HCT116 (cell line): ENCODE measurements around the gene PSMC5. TPM values are rescaled to one million over a fixed set of nuclear protein-coding genes. Genes with fewer than 3 reads are reported as not detected.

Experiments used
- ATAC-seq: fragments of 200-7000 bp; cut with Tn5 transposase; 2 replicates; pipeline ENCODE4 v1.9.1; 2020; ENCODE audit warnings: mild to moderate bottlenecking, moderate library complexity
- BruUV-seq: library from RNA; stranded (reverse); fragments of 400-500 nt; replicated peaks from 2 replicates; lab custom pipeline; 2021; lab: Mats Ljungman, UMichigan
- CTCF ChIA-PET: fragments of 300-600 bp; sonication (Branson Sonifier 250); formaldehyde crosslinking; loops from one replicate; lab custom pipeline; 2021; ENCODE audit warnings: antibody characterized with exemption; lab: Charles Lee
- POLR2A ChIA-PET: fragments of 300-600, 350-600 bp; sonication (Branson Sonifier 250); formaldehyde crosslinking; loops from one replicate; lab custom pipeline; 2021; ENCODE audit warnings: antibody characterized with exemption; lab: Charles Lee
- RAD21 ChIA-PET, 2 experiments: fragments of 300-600 bp; sonication (Branson Sonifier 250); formaldehyde crosslinking; loops; one replicate each; lab custom pipeline; 2023; ENCODE audit warnings: low total read pairs in 2 of 2; ENCODE audit not compliant: uncharacterized antibody in 2 of 2, unreplicated experiment in 2 of 2, low non-redundant PET in 1 of 2; lab: Charles Lee
- DNase-seq: peaks from one replicate; pipeline ENCODE4 v3.0.0-alpha.2; 2010; ENCODE audit warnings: low read depth, low spot score
- H2AFZ ChIP-seq: fragments of 200-600 bp; shearing (Covaris generic), sonication (generic); 2 replicates; pipeline ENCODE4 v1.6.1; 2017; ENCODE audit warnings: low read depth, mixed run types, mixed read lengths, antibody characterized with exemption, low read length; ENCODE audit not compliant: poor library complexity, severe bottlenecking
- H3K27ac ChIP-seq: 2 replicates; pipeline ENCODE4 v1.5.1; 2012; ENCODE audit warnings: low read depth, low read length
- H3K27me3 ChIP-seq: fragments of 200-600 bp; sonication (generic); 2 replicates; pipeline ENCODE4 v1.6.1; 2016; ENCODE audit warnings: mixed run types, low read length, mixed read lengths; ENCODE audit not compliant: insufficient read depth
- H3K36me3 ChIP-seq, 2 experiments: fragments of 200-500 bp in 1 of 2; fragments of 200-600 bp in 1 of 2; sonication (Bioruptor generic) in 1 of 2; sonication (generic) in 1 of 2; 2 replicates each; pipeline versions ENCODE4 v1.5.1 to v1.6.1; 2014 to 2016; ENCODE audit warnings: low read length in 2 of 2, inconsistent platforms in 1 of 2, mixed read lengths in 1 of 2, mixed run types in 1 of 2; ENCODE audit not compliant: insufficient read depth in 2 of 2, control insufficient read depth in 1 of 2
- H3K4me1 ChIP-seq, 2 experiments: fragments of 200-600 bp in 1 of 2; sonication (generic) in 1 of 2; 2 replicates each; pipeline versions ENCODE4 v1.5.1 to v1.6.1; 2012 to 2017; ENCODE audit warnings: low read length in 2 of 2, inconsistent platforms in 1 of 2, mild to moderate bottlenecking in 1 of 2, mixed read lengths in 1 of 2, mixed run types in 1 of 2, moderate library complexity in 1 of 2; ENCODE audit not compliant: insufficient read depth in 2 of 2, control insufficient read depth in 1 of 2
- H3K4me2 ChIP-seq: fragments of 200-600 bp; sonication (generic); 2 replicates; pipeline ENCODE4 v1.6.1; 2017; ENCODE audit warnings: mixed run types, low read length, mixed read lengths
- H3K4me3 ChIP-seq, 2 experiments: fragments of 200-600 bp in 1 of 2; sonication (generic) in 1 of 2; replicated peaks in 1 of 2; 2 replicates each; pipeline ENCODE4 v1.5.1; 2011 to 2016; ENCODE audit warnings: low read length in 2 of 2, control low read depth in 1 of 2, low read depth in 1 of 2, mild to moderate bottlenecking in 1 of 2, mixed read lengths in 1 of 2, mixed run types in 1 of 2
- H3K79me2 ChIP-seq: fragments of 200-600 bp; sonication (generic); 2 replicates; pipeline ENCODE4 v1.6.1; 2017; ENCODE audit warnings: mild to moderate bottlenecking, mixed run types, low read length, moderate library complexity, mixed read lengths; ENCODE audit not compliant: insufficient read depth
- H3K9ac ChIP-seq: fragments of 200-600 bp; sonication (generic); 2 replicates; pipeline ENCODE4 v1.6.1; 2016; ENCODE audit warnings: low read length, mixed read lengths
- H3K9me2 ChIP-seq: fragments of 200-600 bp; sonication (generic), shearing (Covaris generic); 2 replicates; pipeline ENCODE4 v1.6.1; 2017; ENCODE audit warnings: mixed run types, mild to moderate bottlenecking, moderate library complexity; ENCODE audit not compliant: insufficient read depth
- H3K9me3 ChIP-seq, 2 experiments: fragments of 200-500 bp in 1 of 2; fragments of 200-600 bp in 1 of 2; sonication (Bioruptor generic) in 1 of 2; sonication (generic) in 1 of 2; 2 replicates each; pipeline ENCODE4 v1.6.1; 2014 to 2017; ENCODE audit warnings: low read length in 2 of 2, mixed read lengths in 2 of 2, inconsistent platforms in 1 of 2, low read depth in 1 of 2, mild to moderate bottlenecking in 1 of 2, mixed run types in 1 of 2, moderate library complexity in 1 of 2; ENCODE audit not compliant: control insufficient read depth in 1 of 2, insufficient read depth in 1 of 2
- H4K20me1 ChIP-seq: fragments of 200-600 bp; sonication (generic), shearing (Covaris generic); 2 replicates; pipeline ENCODE4 v1.6.1; 2017; ENCODE audit warnings: mixed run types, mild to moderate bottlenecking, moderate library complexity; ENCODE audit not compliant: insufficient read depth
- CBX3 ChIP-seq: IDR thresholded peaks from 2 replicates; pipeline ENCODE4 v1.6.1; 2012; ENCODE audit warnings: low read depth
- CEBPB ChIP-seq: IDR thresholded peaks from 2 replicates; pipeline ENCODE4 v1.6.1; 2012; ENCODE audit warnings: low read depth
- CTCF ChIP-seq, 3 experiments: fragments of 200-600 bp in 1 of 3; sonication (generic) in 1 of 3; IDR thresholded peaks in 2 of 3; conservative IDR thresholded peaks in 1 of 3; 2 replicates each; pipeline ENCODE4 v1.5.1; 2012 to 2017; ENCODE audit warnings: low read depth in 2 of 3, low read length in 2 of 3, antibody characterized with exemption in 1 of 3, borderline replicate concordance in 1 of 3, control low read depth in 1 of 3, mild to moderate bottlenecking in 1 of 3, mixed read lengths in 1 of 3, mixed run types in 1 of 3, moderate library complexity in 1 of 3; ENCODE audit not compliant: insufficient read depth in 1 of 3
- ELF1 ChIP-seq: IDR thresholded peaks from 2 replicates; pipeline ENCODE4 v1.6.1; 2012; ENCODE audit warnings: low read depth, borderline replicate concordance
- EZH2 ChIP-seq: fragments of 200-600 bp; sonication (generic); IDR thresholded peaks from 2 replicates; pipeline ENCODE4 v1.6.1; 2017; ENCODE audit warnings: antibody characterized with exemption, mixed run types
- EZH2phosphoT487 ChIP-seq: fragments of 200-600 bp; IDR thresholded peaks from 2 replicates; pipeline ENCODE4 v1.6.1; 2018; ENCODE audit warnings: antibody characterized with exemption, borderline replicate concordance
- FOSL1 ChIP-seq: IDR thresholded peaks from 2 replicates; pipeline ENCODE4 v1.6.1; 2012; ENCODE audit warnings: low read depth
- JUND ChIP-seq: IDR thresholded peaks from 2 replicates; pipeline ENCODE4 v1.6.1; 2012
- POLR2A ChIP-seq: IDR thresholded peaks from 2 replicates; pipeline ENCODE4 v1.7.0; 2011; ENCODE audit warnings: borderline replicate concordance; ENCODE audit not compliant: insufficient read depth, insufficient read length; ENCODE audit errors: extremely low read depth
- POLR2AphosphoS5 ChIP-seq: IDR thresholded peaks from 2 replicates; pipeline ENCODE4 v1.6.1; 2011; ENCODE audit warnings: mild to moderate bottlenecking, low read depth, low read length, moderate library complexity
- SP1 ChIP-seq: IDR thresholded peaks from 2 replicates; pipeline ENCODE4 v1.6.1; 2012; ENCODE audit warnings: low read depth
- SRF ChIP-seq: IDR thresholded peaks from 2 replicates; pipeline ENCODE4 v1.6.1; 2012; ENCODE audit warnings: low read depth
- TCF7L2 ChIP-seq: IDR thresholded peaks from 2 replicates; pipeline ENCODE4 v1.7.0; 2011; ENCODE audit warnings: borderline replicate concordance, inconsistent platforms; ENCODE audit not compliant: insufficient read depth, insufficient read length; ENCODE audit errors: extremely low read depth
- YY1 ChIP-seq: IDR thresholded peaks from 2 replicates; pipeline ENCODE4 v1.6.1; 2011; ENCODE audit warnings: low read length, low read depth, moderate library complexity, mild to moderate bottlenecking; ENCODE audit not compliant: insufficient replicate concordance; ENCODE audit errors: extremely low read depth
- intact Hi-C: fragments of 100-400 bp; cut with micrococcal nuclease; formaldehyde crosslinking; loops from 2 replicates; pipeline ENCODE4 v1.10.0; 2022
- total RNA-seq: library from RNA; stranded (reverse); gene quantifications from one replicate; pipeline ENCODE4 v1.2.1, GENCODE V29; 2021; ENCODE audit not compliant: unreplicated experiment
- TF ChIP-seq, protein P1 (sequence below): IDR thresholded peaks from 2 replicates; pipeline ENCODE4 v1.6.1; 2012
- TF ChIP-seq, protein P2 (sequence below): IDR thresholded peaks from 2 replicates; pipeline ENCODE4 v1.6.1; 2012; ENCODE audit warnings: low read depth

The PSMC5 gene
- total RNA-seq, 1 experiment from 2014 or later = 193 TPM

GRCh38 chr17:63832014-63832413 lies 4.8 kb downstream of the PSMC5 start:
- Histone ChIP-seq H3K9ac (no peak overlapping the region), H2AFZ (no peak overlapping the region), H3K9me3 (no peaks in the 10 kb centered on the region), H3K36me3 (peaks cover 59 to 85% of the 10 kb centered on the region in 2 experiments), H3K9me2 (no peaks in the 10 kb centered on the region), H3K79me2 (peaks cover 63% of the 10 kb centered on the region), H3K4me3 (no peak overlapping the region), H4K20me1 (no peaks in the 10 kb centered on the region), H3K4me1 (peaks cover 6 to 19% of the 10 kb centered on the region in 2 experiments), H3K27me3 (no peaks in the 10 kb centered on the region), H3K4me2 (no peak overlapping the region), H3K27ac (peak overlapping the region; percentile 15; the same call in 1 of the 2 replicates)
- POLR2A ChIA-PET = no interaction called here
- ATAC-seq = no peak
- no peak for DNase-seq
- BruUV-seq = no TSS peak
- no peak for TF ChIP-seq CBX3
- TF ChIP-seq CTCF (IDR thresholded peaks at IDR 0.05 in 2 of 3, conservative IDR thresholded peaks at IDR 0.05 in 1 of 3; ENCODE audit: borderline replicate concordance in 1 of 3, insufficient read depth in 1 of 3, low read depth in 2 of 3, low read length in 2 of 3) = no peak
- TF ChIP-seq YY1 = no peak
- no peak for TF ChIP-seq SRF
- no peak for TF ChIP-seq JUND
- TF ChIP-seq POLR2AphosphoS5 = no peak
- TF ChIP-seq ELF1 = no peak
- TF ChIP-seq, protein P1, sequence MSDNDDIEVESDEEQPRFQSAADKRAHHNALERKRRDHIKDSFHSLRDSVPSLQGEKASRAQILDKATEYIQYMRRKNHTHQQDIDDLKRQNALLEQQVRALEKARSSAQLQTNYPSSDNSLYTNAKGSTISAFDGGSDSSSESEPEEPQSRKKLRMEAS = no peak
- TF ChIP-seq EZH2phosphoT487 = no peak
- TF ChIP-seq SP1 = no peak
- TF ChIP-seq CEBPB = no peak
- no peak for TF ChIP-seq TCF7L2
- TF ChIP-seq POLR2A = no peak
- TF ChIP-seq FOSL1 = no peak
- TF ChIP-seq, protein P2, sequence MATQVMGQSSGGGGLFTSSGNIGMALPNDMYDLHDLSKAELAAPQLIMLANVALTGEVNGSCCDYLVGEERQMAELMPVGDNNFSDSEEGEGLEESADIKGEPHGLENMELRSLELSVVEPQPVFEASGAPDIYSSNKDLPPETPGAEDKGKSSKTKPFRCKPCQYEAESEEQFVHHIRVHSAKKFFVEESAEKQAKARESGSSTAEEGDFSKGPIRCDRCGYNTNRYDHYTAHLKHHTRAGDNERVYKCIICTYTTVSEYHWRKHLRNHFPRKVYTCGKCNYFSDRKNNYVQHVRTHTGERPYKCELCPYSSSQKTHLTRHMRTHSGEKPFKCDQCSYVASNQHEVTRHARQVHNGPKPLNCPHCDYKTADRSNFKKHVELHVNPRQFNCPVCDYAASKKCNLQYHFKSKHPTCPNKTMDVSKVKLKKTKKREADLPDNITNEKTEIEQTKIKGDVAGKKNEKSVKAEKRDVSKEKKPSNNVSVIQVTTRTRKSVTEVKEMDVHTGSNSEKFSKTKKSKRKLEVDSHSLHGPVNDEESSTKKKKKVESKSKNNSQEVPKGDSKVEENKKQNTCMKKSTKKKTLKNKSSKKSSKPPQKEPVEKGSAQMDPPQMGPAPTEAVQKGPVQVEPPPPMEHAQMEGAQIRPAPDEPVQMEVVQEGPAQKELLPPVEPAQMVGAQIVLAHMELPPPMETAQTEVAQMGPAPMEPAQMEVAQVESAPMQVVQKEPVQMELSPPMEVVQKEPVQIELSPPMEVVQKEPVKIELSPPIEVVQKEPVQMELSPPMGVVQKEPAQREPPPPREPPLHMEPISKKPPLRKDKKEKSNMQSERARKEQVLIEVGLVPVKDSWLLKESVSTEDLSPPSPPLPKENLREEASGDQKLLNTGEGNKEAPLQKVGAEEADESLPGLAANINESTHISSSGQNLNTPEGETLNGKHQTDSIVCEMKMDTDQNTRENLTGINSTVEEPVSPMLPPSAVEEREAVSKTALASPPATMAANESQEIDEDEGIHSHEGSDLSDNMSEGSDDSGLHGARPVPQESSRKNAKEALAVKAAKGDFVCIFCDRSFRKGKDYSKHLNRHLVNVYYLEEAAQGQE = no peak
- TF ChIP-seq EZH2 = no peak
- RAD21 ChIA-PET = no interaction called here
- CTCF ChIA-PET = interaction anchor here (1.3 kb wide), 1 partner anchor 11 kb away, joined by 3 read pairs; no protein-coding TSS in a partner anchor
- intact Hi-C loops = no loop called here
